Peyer's patch (tissue), 4 donors: Measurements from ENCODE around the gene PTPN13.

Source experiments
- POLR2A ChIP-seq, 2 donors: fragments of 450-650 bp; IDR thresholded peaks; one replicate each; pipeline ENCODE4 v1.5.1; 2017; ENCODE audit warnings: antibody characterized with exemption in 2 of 2, mild to moderate bottlenecking in 2 of 2, moderate library complexity in 2 of 2
- TF ChIP-seq, protein P1 (sequence below), 6 experiments: fragments of 450-650 bp in 4 of 6; fragments of 200-600 bp in 2 of 6; sonication (generic) in 1 of 6; IDR thresholded peaks; one replicate each; pipeline ENCODE4 v1.5.1; 2017 to 2019; ENCODE audit warnings: antibody characterized with exemption in 6 of 6, mild to moderate bottlenecking in 3 of 6, moderate library complexity in 1 of 6

DNA sequence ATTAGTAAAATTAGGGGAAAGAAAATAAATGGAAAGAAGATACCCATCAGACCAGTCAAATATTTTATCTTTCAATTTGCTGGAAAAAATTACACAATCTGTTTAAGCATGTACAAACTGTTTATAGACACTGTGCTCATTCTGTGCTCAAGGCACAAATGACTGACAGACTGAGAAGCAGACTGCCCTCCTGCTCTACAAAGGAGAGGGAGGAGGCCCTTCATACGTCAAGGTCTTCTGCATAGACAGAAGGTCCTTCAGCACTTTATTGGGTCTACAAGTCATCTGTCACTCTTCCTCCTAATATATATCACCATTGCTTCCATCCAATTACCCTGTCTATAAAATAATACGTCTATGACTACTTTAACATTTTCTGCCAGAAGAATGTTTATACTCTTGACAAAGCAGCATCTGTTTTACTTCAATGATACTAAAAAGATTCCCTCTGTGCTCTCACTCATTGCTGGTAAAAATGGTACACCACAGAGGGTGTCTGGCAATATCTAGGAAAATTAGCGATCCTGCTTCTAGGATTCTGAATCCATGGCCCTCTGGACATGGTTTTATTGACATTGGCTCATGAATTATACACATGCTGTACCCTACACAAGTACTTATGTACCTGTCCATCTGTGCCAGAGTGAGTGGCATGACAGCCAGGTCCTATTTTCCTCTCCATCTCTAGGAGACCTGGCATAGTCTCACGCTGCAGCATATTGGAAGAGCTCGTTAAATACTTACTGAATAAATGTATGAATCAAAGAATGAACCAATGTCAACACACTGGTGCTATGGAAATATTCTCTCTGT, 243.8 kb downstream of the PTPN13 start:
- TF ChIP-seq, protein P1, sequence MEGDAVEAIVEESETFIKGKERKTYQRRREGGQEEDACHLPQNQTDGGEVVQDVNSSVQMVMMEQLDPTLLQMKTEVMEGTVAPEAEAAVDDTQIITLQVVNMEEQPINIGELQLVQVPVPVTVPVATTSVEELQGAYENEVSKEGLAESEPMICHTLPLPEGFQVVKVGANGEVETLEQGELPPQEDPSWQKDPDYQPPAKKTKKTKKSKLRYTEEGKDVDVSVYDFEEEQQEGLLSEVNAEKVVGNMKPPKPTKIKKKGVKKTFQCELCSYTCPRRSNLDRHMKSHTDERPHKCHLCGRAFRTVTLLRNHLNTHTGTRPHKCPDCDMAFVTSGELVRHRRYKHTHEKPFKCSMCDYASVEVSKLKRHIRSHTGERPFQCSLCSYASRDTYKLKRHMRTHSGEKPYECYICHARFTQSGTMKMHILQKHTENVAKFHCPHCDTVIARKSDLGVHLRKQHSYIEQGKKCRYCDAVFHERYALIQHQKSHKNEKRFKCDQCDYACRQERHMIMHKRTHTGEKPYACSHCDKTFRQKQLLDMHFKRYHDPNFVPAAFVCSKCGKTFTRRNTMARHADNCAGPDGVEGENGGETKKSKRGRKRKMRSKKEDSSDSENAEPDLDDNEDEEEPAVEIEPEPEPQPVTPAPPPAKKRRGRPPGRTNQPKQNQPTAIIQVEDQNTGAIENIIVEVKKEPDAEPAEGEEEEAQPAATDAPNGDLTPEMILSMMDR (IDR thresholded peaks at IDR 0.05), result no peak
- TF ChIP-seq POLR2A (IDR thresholded peaks at IDR 0.05), result no peak
